Limb (tissue), 2 donors: ENCODE data around the gene ZNF143.
A peak's percentile ranks its signal among the peaks of the same experiment; 100 is the strongest.
"Not testable (repeated sequence)": the region's sequence is repeated elsewhere in the genome, so short reads cannot be mapped to it uniquely, and the experiment has no call there.

Experiments used
- DNase-seq, 2 donors: peaks; one replicate each; pipeline ENCODE4 v3.0.0-alpha.2; 2016; ENCODE audit errors: extremely low spot score in 2 of 2

Gene ZNF143

DNA sequence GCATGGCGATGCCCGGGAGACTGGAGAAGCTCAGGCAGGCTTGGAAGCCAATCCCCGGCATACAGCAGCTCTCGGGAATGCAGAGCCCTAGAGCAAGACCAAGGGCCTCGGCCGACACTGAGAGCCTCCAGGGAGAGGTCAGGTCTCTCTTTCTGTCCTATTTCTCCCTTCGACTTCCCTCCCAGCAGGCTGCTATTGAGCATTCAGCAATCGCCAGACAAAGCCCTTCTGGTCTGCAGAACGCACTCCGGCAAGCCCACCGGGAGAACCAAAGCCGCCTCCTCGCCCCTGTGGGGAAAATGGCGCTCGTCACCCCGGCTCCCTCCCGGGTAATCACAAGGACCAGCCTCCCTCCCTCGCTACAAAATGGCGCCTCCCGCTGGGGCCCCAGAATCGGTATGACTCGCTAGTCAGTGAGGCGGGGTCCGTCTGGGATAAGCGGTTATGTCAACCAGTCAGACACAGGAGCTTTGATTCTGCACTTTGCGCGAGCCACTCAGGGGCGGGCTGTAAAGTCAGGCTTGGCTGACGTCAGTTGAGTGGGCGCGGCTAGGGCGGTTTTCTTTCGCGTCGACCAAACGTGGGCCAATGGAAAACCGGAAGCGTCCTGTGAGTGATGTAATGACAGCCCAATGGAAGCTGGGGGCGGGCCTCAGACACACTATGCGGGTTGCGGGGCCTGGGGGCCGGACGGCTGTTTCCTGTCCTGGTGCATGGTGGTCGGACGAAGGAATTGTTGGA, at the start of gene ZNF143:
Gene ZNF143, plus strand, starts transcription at position 691 of the 741 bp plus-strand sequence. CDS start 10,297 bp downstream, outside the sequence.
- peak; percentile 99 to 100 for DNase-seq

DNA sequence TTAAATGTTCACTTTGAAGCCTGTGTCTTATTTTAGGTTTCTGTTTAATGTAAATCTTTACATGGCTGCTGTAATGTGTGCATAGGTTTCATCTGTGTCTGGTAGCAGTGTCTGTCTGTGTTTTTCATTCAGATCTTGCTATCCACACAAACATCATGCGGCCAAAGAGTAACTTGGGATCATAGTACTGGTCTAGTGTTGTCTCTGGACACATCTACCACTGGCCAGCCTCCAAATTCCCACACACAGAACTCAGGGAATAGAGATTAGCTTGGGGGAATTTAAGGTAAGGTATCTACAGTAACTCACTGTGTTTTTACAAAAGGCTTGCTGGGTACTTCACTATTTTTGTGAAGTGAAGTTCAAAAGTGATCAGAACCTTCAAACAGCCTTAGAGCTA, 32.1 kb upstream of the ZNF143 start:
- no peak for DNase-seq

DNA sequence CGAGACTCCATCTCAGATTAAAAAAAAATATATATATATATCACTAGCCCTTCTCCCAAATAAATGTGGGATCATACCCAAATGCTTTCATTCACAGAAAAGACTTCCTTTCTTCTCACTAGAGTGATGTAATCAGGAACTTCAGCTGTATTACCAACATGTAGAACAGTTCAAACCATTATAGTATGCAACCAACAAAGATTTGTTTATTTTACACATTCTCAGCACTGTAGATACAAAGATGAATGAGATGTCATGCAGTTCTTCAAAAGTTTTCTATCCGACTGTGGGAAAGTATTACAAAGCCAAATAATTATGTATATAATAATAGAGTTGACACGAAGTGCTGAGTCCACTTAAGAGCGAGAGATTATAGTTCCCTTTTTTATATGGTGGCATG, 22.2 kb upstream of the ZNF143 start:
- DNase-seq: no peak

DNA sequence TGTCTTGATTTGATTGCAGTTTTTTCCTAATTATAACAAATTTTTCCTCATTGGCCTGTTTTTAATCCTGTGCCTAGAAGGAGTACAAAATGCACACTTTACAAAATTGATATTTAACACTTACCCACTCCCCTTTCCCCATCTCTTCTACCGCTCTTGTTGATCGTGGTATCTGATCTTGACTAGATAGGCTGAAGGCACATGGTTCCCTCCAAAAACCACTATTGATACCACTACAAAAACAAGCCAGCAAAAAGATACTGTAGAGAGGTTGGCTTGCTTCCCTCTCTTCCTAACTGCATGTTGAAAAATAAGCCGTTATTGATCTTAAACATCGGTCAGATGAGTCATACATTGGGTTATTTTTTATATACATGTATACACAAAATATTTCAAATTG, 14.6 kb upstream of the ZNF143 start:
- DNase-seq: no peak

DNA sequence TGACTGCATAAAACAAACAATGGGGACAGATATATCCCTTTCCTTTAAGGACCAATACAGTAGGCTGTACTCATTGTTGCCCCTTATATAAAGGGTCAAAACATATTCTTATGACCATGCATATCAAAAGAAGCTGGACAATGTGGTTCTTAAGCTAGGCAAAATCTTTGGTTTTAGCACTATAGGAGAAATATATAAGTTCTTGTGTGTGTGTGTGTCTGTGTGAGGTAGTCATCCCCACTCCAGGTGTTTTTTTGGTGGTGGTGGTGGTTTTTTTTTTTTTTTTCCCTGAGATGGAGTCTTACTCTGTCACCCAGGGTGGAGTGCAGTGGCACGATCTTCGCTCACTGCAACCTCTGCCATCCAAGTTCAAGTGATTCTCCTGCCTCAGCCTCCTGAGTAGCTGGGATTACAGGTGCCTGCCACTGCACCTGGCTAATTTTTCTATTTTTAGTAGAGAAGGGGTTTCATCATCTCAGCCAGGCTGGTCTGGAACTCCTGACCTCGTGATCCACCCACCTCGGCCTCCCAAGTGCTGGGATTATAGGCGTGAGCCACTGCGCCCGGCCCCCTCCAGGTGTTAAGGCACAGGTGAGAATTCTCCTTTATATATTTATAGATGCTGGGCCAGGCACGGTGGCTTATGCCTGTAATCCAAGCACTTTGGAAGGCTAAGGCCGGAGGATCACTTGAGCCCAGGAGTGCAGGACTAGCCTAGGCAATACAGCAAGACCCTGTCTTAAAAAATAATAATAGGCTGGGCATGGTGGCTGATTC, 12.0 kb upstream of the ZNF143 start:
- DNase-seq: no peak

DNA sequence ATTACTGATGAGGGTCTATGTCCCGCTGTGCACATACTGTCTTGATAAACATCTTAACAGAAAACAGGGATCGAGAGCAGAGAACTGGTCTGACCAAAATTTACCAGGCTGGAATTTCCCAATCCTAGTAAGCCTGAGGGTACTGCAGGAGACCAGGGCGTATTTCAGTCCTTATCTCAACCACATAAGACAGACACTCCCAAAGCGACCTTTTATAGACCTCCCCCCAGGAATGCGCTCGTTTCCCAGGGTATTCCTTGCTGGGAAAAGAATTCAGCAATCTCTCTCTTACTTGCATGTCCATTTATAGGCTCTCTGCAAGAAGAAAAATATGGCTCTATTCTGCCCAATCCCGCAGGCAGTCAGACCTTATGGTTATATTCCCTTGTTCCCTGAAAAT, 8.8 kb upstream of the ZNF143 start:
- DNase-seq: not testable (repeated sequence)

DNA sequence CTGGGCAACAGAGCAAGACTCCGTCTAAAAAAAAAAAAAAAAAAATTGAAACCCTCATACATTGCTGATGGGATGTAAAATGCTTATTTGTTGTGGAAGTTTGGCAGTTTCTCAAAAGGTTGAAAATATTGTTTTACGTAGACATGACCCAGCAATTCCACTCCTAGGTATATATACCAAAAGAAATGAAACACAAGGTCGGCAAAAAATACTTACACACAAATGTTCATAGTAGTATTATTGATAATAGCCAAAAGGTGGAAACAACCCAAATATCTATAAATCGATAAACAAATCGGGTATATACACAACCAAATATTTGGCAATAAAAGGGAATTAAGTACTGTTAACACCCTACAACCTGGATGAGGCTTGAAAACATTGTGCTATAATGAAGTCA, 5.1 kb upstream of the ZNF143 start:
- no peak for DNase-seq

DNA sequence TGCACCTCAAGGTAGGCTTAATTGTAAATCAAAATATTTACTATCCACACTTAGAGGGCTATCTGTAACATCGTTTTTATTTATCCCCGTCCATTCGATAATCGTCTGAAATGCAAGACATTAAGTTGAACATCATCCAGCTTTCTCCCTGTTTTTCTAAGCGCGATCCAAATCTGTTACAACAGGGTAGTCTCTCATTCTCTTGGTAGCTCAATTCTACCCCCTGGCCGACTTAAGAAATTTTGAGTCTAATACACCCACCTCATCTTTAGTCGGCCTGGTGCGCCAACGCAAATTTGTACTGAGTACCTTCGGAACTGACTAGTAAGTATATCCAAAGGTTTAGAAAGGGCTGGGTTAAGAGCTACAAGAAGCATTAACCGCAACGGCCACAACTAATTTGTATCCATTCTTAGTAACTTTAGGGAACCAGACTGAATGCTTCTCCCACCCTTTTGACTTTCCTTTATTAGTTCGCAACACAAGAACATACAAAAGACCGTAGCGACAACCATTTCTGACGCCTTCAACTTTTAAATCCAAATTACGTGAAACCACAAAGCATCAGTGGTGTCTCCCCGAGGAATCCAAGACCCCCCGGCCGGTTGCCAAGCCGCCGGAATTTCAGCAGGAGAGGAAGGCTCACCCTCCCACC, 1.0 kb upstream of the ZNF143 start:
- peak; percentile 47 to 59 for DNase-seq

DNA sequence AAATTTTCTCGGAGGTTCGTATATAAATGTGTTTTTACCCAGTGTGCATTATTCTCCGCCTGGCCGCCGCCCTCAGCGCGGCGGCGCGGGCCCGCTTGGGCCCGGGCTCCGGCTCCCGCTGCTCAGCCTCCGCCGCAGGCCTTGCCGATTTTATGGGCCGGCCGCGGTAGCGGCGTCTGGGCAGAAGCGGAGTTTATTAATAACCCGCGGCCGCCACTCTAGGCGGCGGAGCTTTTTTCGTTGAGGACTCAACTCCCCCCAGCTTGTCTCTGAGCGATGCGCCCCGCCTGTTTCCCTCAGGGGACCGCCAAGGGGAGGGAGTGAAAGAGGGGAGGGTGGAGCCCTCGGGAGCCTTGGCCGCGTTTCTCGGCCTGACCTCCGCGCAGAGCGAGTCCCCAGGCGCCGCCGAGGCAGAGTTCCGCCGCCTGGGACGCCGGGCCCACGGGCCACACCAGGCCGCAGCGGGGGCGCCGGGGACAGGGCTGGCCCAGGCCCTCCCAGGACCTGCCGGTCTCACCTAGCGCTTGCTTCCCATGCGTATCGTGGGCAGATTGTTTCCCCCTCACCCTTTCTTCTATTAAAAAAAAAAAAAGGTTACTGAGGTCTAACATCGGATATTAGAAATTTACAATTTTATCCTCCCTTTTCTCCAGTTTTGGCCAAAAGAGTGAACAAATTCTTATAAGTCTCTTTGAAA, 399 bp downstream of the ZNF143 start:
- peak in 1 of 2 donors; percentile 91 for DNase-seq

DNA sequence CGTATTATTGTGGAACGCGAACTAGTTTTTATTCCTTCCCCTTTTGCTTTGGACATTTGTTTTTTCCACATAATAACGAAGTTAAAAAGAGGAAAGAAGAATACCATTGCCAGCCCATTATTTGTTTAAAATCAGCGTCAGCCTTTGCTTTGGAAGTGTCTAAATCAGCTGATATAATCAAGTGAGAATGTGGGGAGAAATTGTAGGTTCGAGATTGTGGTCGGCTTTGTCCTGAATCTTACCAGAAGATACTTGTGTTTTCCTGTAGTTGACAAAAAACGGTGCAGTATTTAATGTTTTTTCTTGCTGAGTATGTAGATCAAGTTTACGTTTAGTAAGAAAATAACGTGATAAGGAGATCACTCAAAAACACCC, 935 bp downstream of the ZNF143 start:
- DNase-seq: peak in 1 of 2 donors; percentile 10

DNA sequence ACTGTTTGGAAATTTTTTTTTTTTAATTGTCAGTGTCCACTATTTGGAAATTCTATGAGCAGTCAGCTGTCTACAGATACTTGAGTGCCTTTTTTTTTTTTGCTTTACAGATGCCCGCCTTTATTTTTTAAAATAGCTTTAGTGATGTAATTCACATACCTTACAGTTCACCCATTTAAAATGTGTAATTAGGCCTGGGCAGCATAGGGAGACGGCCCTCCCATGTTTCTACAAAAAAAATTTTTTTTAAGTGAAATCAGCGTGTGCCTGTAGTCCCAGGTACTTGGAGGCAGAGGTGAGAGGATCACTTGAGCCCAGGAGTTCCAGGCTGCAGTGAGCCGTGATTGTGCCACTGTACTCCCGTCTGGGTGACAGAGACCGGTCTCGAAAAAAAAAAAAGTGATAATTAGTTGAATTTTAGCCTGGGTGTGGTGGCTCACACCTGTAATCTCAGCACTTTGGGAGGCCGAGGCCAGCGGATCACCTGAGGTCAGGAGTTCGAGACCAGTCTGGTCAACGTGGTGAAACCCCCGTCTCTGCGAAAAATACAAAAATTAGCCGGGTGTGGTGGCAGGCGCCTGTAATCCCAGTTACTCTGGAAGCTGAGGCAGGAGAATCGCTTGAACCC, 1.5 kb downstream of the ZNF143 start:
- no peak for DNase-seq

DNA sequence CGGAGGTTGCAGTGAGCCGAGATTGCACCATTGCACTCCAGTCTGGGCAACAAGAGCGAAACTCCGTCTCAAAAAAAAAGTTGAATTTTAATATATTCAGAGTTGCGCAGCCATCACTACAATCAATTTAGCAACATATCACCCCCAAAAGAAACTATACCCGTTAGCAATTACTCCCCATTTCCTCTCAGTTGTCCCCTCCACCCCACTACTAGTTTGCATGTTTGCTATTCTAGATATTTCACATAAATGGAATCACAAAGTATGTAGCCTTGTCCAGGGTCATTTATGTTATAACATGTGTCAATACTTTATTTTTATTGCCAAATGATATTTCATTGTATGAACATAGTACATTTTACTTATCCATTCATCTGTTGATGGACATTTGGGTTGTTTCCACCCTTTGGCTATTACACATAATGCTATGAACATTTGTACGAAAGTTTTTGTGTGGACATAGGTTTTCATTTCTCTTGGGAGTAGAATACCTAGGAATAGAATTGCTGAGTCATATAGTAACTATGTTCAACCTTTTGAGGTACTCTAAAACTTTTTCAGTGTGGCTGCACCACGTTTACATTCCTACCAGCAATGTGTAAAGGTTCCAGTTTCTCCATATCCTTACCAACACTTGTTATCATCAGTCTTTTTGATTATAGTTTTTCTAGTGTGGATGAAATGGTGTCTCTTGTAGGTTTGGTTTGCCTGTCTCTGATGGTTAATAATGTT, 2.2 kb downstream of the ZNF143 start:
- no peak for DNase-seq

DNA sequence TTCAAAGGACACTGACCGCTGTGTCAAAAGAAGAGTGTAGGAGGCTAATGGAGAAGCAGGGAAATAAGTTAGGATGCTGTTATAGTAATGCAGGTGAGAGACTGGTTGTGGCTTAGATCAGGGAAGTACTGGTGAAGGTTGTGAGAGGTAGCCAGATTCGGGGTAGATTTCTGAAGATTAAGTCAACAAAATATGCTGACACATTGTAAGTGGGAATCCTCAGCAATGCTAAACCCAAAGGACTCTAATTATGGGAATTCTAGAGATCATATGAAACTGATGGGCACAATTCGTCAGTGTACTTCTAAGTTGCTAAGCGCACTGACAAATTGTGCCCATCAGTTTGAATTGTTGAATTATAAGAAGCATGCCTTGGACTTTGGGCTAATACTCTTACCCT, 10.0 kb downstream of the ZNF143 start:
- no peak for DNase-seq

DNA sequence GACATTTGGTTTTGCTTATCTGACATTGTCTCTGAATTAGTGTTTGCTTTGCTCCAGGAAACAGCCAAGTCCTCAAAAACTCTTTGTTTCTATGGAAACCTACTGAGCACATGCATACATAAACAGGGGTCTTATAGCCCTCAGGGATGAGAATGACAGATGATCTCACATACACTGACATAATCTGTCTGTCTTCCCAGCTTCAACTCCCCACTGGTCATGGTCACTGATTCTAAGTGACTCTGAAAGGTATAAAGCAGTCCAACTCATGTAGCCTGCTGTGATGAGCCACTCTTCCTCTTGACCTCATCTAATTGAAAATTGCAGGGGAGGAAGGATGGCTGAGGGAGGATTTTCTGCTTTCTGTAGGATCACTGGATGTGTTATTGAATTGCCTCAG, 12.6 kb downstream of the ZNF143 start:
- DNase-seq: no peak

DNA sequence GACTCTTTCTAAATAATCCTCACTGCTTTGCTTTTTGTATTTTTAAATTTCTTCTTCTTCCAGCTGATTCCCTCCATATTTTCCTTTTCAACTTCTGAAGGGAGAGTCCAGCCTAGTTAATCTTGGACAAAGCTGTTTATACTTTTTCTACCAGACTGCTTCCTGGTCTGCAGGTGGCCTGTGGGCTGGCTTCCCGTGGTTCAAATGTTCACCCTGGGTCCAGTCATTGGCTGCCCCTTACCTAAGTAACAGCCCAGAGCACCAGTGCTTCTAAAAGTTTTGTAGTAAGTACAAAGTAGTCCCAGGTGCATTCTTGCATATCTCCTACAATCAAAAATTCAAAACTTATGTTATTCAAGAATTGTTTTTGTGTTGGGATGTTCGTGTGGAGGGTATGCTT, 19.1 kb downstream of the ZNF143 start:
- no peak for DNase-seq

DNA sequence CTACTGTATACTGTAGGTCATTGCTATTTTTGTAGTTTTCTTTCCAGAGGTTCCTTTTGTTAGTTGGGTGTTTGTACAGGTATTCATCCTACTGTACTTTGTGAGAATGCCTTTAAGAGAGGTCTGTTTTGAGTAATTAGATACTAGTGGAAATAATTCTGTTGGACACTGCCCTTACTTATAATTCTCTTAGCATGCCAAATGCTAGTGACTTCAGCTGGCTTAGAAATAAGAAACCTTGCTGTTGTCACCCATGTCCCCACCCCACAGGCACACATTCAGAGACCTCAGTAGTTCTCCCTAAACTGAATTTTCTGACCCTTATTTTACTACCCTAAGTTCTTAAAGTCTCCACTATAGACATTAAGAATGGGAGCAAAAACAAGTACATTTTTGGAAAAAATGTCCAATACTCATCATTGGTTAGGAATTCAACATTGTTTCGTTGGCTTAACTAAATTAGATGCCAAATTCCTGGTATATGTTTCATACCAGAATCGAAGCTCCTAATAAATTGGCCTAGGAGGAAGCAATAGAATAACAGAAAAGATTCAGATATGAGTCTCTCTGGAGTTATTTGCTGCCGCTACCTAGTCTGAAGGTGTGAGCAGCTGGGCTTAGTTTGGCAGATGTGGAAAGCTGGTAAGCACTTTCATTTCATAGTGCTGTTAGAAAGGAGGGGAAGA, 28.4 kb downstream of the ZNF143 start:
- DNase-seq: no peak

DNA sequence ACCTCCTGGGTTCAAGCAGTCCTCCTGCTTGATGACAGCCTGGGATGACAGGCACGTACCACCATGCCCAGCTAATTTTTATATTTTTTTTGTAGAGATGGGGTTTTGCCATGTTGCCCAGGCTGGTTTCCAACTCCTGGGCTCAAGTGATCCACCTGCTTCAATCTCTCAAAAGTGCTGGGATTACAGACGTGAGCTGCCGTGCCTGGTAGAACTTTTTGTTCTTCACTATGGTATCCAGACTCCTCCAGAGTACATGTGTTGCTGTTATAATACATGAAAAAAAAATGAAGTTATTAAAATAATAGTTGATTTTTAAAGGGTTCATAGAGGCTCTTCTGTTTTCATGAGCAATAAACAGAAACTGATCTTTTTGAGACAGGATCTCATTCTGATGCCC, 29.6 kb downstream of the ZNF143 start:
- no peak for DNase-seq

DNA sequence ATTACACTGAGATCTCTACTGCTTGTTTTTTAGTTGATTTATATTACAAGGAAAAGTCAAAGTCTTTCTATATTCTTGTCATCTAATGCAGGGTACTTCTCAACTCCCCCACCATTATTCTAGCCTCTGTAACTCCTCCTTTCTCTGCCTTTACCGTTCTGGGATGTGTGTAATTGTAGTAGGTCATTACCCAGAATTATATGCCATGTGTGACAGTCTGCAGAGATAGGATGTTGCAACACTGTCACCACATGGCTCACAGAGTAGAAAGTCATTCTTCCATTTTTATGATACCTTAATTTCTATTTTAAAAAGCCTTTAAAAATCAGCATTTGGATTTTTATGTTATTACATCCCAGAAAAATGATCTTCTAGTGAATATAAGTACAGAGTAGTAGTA, 32.7 kb downstream of the ZNF143 start:
- no peak for DNase-seq

DNA sequence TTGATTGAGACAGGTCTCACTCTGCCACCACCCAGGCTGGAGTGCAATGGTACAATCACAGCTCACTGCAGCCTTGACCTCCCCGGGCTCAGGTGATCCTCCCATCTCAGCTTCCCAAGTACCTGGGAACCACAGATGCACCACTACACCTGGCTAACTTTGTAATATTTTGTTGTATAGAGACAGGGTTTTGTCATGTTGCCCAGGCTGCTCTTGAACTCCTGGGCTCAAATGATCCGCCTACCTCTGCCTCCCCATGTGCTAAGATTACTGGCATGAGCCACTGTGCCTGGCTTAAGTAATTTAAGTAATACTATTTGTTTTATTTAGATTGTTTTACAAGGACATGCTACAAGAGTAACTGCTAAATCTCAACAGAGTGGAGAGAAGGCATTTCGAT, 33.5 kb downstream of the ZNF143 start:
- DNase-seq: no peak
